Smooth muscle cell (in vitro differentiated cells): ENCODE results near the gene NTRK3. TPM values are rescaled to one million over a fixed set of nuclear protein-coding genes. Genes with fewer than 3 reads are reported as not detected.

Source experiments
- DNase-seq: peaks from one replicate; lab custom pipeline; 2025; ENCODE audit not compliant: unreplicated experiment; lab: John Stamatoyannopoulos, UW
- H2AFZ ChIP-seq: fragments of 200-600 bp; sonication (generic); 2 replicates; pipeline ENCODE4 v1.6.0; 2016; ENCODE audit warnings: antibody characterized with exemption, low read depth, mild to moderate bottlenecking
- H3F3A ChIP-seq: fragments of 200-600 bp; sonication (generic); 2 replicates; pipeline ENCODE4 v1.6.0; 2017; ENCODE audit warnings: antibody characterized with exemption, low read depth
- H3K27ac ChIP-seq: fragments of 200-600 bp; sonication (generic); 2 replicates; pipeline ENCODE4 v1.5.1; 2016; ENCODE audit warnings: low read depth, mild to moderate bottlenecking
- H3K27me3 ChIP-seq: fragments of 200-600 bp; sonication (generic); 2 replicates; pipeline ENCODE4 v1.6.1; 2016; ENCODE audit warnings: low read depth, mild to moderate bottlenecking
- H3K36me3 ChIP-seq: fragments of 200-600 bp; sonication (generic); 2 replicates; pipeline ENCODE4 v1.5.1; 2016; ENCODE audit warnings: low read depth
- H3K4me1 ChIP-seq: fragments of 200-600 bp; sonication (generic); 2 replicates; pipeline ENCODE4 v1.5.1; 2016; ENCODE audit warnings: low read depth
- H3K4me2 ChIP-seq: fragments of 200-600 bp; sonication (generic); 2 replicates; pipeline ENCODE4 v1.6.0; 2016; ENCODE audit warnings: mild to moderate bottlenecking
- H3K4me3 ChIP-seq: fragments of 200-600 bp; sonication (generic); 2 replicates; pipeline ENCODE4 v1.5.1; 2016; ENCODE audit warnings: mild to moderate bottlenecking
- H3K79me2 ChIP-seq: fragments of 200-600 bp; sonication (generic); 2 replicates; pipeline ENCODE4 v1.6.0; 2016; ENCODE audit warnings: low read depth, mild to moderate bottlenecking
- H3K9ac ChIP-seq: fragments of 200-600 bp; sonication (generic); 2 replicates; pipeline ENCODE4 v1.6.0; 2016; ENCODE audit warnings: low read depth
- H3K9me3 ChIP-seq: fragments of 200-600 bp; sonication (generic); replicated peaks from 2 replicates; pipeline ENCODE4 v1.5.1; 2016; ENCODE audit warnings: low read depth
- H4K20me1 ChIP-seq: fragments of 200-600 bp; sonication (generic); 2 replicates; pipeline ENCODE4 v1.6.0; 2016; ENCODE audit warnings: low read depth
- WGBS: methylation state at CpG from one replicate; pipeline ENCODE4 v1.1.7; 2016; ENCODE audit warnings: low lambda C conversion rate; 5-methylcytosine and 5-hydroxymethylcytosine counted together
- polyA plus RNA-seq: library from polyadenylated mRNA; unstranded; fragments of >200 nt; fragmentation: Nextera tagmentation; extraction: Ambion mirVana; gene quantifications from 2 replicates; pipeline ENCODE4 v1.2.1, GENCODE V29; 2016
- total RNA-seq: library from RNA; depleted of rRNA; stranded (reverse); fragments of >200 nt; gene quantifications from 2 replicates; pipeline ENCODE4 v1.2.3, GENCODE V29; 2014
- TF ChIP-seq, protein P1 (sequence below): fragments of 200-600 bp; sonication (generic); IDR thresholded peaks from 2 replicates; pipeline ENCODE4 v1.5.1; 2017; ENCODE audit warnings: borderline replicate concordance, mild to moderate bottlenecking, antibody characterized with exemption; ENCODE audit not compliant: insufficient read depth, poor library complexity, severe bottlenecking

The NTRK3 gene
- total and polyA plus RNA-seq, 2 experiments from 2014 or later = 3.3 to 3.5 TPM

DNA sequence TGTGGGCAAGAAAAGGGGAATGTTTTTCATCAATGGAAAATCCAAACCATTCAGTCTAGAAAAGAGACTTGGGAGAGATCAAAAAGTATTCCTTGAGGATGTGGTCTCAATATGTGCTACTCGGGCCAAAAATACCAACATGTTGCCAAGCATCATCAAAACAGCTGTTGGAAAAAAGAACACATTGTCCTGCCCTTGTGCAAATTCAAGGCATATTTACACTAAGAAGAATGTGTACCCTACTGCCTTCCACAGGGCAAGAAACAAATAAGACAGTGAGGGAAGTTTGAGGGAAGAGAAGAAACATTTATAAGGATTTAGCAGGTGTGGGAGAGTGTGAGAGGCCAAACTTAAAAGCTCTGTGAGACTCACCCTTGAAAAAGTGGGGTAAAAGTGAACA is 252.1 kb downstream of the NTRK3 start:
- H3K27me3 ChIP-seq = no peaks in the 10 kb centered on the region
- no peak overlapping the region for H3K9ac ChIP-seq
- H3K4me2 ChIP-seq = no peak overlapping the region
- no peaks in the 10 kb centered on the region for H3K36me3 ChIP-seq
- no peaks in the 10 kb centered on the region for H3K79me2 ChIP-seq
- H3K4me3 ChIP-seq = no peak overlapping the region
- no peak overlapping the region for H3K27ac ChIP-seq
- TF ChIP-seq, protein P1, sequence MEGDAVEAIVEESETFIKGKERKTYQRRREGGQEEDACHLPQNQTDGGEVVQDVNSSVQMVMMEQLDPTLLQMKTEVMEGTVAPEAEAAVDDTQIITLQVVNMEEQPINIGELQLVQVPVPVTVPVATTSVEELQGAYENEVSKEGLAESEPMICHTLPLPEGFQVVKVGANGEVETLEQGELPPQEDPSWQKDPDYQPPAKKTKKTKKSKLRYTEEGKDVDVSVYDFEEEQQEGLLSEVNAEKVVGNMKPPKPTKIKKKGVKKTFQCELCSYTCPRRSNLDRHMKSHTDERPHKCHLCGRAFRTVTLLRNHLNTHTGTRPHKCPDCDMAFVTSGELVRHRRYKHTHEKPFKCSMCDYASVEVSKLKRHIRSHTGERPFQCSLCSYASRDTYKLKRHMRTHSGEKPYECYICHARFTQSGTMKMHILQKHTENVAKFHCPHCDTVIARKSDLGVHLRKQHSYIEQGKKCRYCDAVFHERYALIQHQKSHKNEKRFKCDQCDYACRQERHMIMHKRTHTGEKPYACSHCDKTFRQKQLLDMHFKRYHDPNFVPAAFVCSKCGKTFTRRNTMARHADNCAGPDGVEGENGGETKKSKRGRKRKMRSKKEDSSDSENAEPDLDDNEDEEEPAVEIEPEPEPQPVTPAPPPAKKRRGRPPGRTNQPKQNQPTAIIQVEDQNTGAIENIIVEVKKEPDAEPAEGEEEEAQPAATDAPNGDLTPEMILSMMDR = no peak
- no peaks in the 10 kb centered on the region for H3K9me3 ChIP-seq
- H3F3A ChIP-seq = no peaks in the 10 kb centered on the region
- WGBS = 85% methylated on average over 1 of the region's 1 CpG
- H4K20me1 ChIP-seq = no peaks in the 10 kb centered on the region
- no peak for DNase-seq
- H2AFZ ChIP-seq = no peak overlapping the region
- no peaks in the 10 kb centered on the region for H3K4me1 ChIP-seq

DNA sequence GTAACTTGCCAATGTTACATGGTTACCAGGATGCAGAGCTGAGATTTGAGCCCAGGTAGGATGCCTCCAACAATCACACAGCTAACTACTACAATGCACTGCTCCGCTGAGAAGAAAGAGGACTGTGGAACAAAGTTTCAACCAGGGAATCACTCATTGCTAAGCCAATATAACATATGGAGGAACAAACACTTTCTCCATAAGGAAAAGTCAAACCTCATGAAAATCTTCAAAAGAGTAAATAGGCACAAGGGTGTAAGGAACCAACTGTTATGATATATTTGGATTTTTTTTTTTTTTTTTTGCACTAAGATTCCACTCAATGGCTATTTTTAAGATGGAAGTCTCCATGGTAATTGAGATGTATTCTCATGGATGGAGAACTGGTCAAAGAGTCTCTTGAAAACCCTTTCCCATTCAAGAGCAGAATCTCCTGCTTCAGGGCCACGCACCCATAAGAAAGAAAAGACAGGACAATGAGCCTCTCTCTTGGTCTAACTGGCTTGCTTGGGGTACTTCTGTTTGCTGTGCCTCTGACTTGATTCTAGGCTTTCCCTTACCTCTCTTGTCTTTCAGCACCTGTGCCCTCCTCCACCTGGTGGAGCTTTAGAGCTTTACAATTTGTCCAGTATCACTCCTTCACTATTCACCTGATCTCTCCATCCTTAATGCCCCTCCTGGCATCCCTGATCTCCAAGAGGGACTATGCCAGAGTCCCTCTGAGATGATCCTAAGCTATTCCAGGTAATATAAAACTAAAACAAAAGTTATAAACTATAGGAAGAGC is 252.8 kb downstream of the NTRK3 start:
- no peak overlapping the region for H2AFZ ChIP-seq
- H3K27me3 ChIP-seq = no peaks in the 10 kb centered on the region
- H3K4me3 ChIP-seq = no peak overlapping the region
- 87% methylated on average over 2 of the region's 2 CpGs for WGBS
- no peaks in the 10 kb centered on the region for H3K4me1 ChIP-seq
- no peaks in the 10 kb centered on the region for H3K9me3 ChIP-seq
- no peak overlapping the region for H3K4me2 ChIP-seq
- no peaks in the 10 kb centered on the region for H3F3A ChIP-seq
- no peak for DNase-seq
- no peaks in the 10 kb centered on the region for H3K36me3 ChIP-seq
- no peak overlapping the region for H3K27ac ChIP-seq
- TF ChIP-seq, protein P1 = no peak
- H3K9ac ChIP-seq = no peak overlapping the region
- no peaks in the 10 kb centered on the region for H3K79me2 ChIP-seq
- no peaks in the 10 kb centered on the region for H4K20me1 ChIP-seq

DNA sequence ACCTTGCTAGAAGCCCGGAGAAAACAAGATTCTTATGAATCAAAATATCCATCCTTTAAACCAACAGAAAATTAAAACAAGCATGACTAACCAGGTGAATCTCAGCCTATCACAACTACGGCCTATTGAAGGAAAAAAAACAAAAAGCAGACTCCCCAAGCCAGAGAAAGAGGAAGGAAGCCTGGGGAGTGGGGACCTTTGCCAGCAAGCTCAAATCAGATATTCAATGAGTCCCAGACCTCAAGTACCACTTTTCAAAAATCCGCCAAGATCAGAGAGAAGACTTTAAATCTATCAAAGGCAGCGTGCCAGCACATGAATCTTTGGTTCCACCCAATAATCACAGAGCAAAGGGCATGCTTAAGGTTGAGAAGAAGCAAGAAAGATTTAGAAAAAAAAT is 253.8 kb downstream of the NTRK3 start:
- 88% methylated on average over 4 of the region's 4 CpGs for WGBS

More for the DNA sequence above, 253.8 kb downstream of the NTRK3 start:
- H4K20me1 ChIP-seq = no peaks in the 10 kb centered on the region
- no peaks in the 10 kb centered on the region for H3K27me3 ChIP-seq
- no peak overlapping the region for H3K27ac ChIP-seq
- no peaks in the 10 kb centered on the region for H3F3A ChIP-seq
- H3K9ac ChIP-seq = no peak overlapping the region
- no peak overlapping the region for H3K4me3 ChIP-seq
- DNase-seq = no peak
- TF ChIP-seq, protein P1 = no peak
- no peak overlapping the region for H3K4me2 ChIP-seq
- no peaks in the 10 kb centered on the region for H3K36me3 ChIP-seq
- no peaks in the 10 kb centered on the region for H3K4me1 ChIP-seq
- no peaks in the 10 kb centered on the region for H3K9me3 ChIP-seq
- H3K79me2 ChIP-seq = no peaks in the 10 kb centered on the region
- no peak overlapping the region for H2AFZ ChIP-seq
